Karpas-422 (cell line): Measurements from ENCODE around the gene EYA3. TPM values are rescaled to one million over a fixed set of nuclear protein-coding genes. Genes with fewer than 3 reads are reported as not detected.

ENCODE experiments used
- DNase-seq: peaks from one replicate; pipeline ENCODE4 v3.0.0-alpha.2; 2015
- H2AFZ ChIP-seq: fragments of 200-600 bp; sonication (generic); 2 replicates; pipeline ENCODE4 v1.6.1; 2014; ENCODE audit warnings: antibody characterized with exemption, low read length, mixed read lengths
- H3K27ac ChIP-seq: fragments of 200-600 bp; sonication (generic); 2 replicates; pipeline ENCODE4 v1.5.1; 2014; ENCODE audit warnings: mild to moderate bottlenecking, low read length, moderate library complexity
- H3K27me3 ChIP-seq: fragments of 200-600 bp; sonication (generic); 2 replicates; pipeline ENCODE4 v1.6.1; 2014; ENCODE audit warnings: low read length, mixed read lengths
- H3K36me3 ChIP-seq: fragments of 200-600 bp; sonication (generic); 2 replicates; pipeline ENCODE4 v1.6.1; 2014; ENCODE audit warnings: low read length, mixed read lengths; ENCODE audit not compliant: insufficient read depth
- H3K4me1 ChIP-seq: fragments of 200-600 bp; sonication (generic); 2 replicates; pipeline ENCODE4 v1.6.1; 2014; ENCODE audit warnings: mild to moderate bottlenecking, low read length, mixed read lengths
- H3K4me2 ChIP-seq: fragments of 200-600 bp; sonication (generic); 2 replicates; pipeline ENCODE4 v1.6.1; 2014; ENCODE audit warnings: low read length, low read depth, mild to moderate bottlenecking; ENCODE audit not compliant: poor library complexity, severe bottlenecking
- H3K4me3 ChIP-seq: fragments of 200-600 bp; sonication (generic); 2 replicates; pipeline ENCODE4 v1.5.1; 2014; ENCODE audit warnings: mild to moderate bottlenecking, antibody characterized with exemption, low read length, mixed read lengths
- H3K79me2 ChIP-seq: fragments of 200-600 bp; sonication (generic); 2 replicates; pipeline ENCODE4 v1.6.1; 2014; ENCODE audit warnings: mild to moderate bottlenecking, low read length, mixed read lengths
- H3K9ac ChIP-seq: fragments of 200-600 bp; sonication (generic); 2 replicates; pipeline ENCODE4 v1.6.0; 2014; ENCODE audit warnings: low read length
- H3K9me2 ChIP-seq: fragments of 200-600 bp; sonication (generic), shearing (Covaris generic); replicated peaks from 2 replicates; pipeline ENCODE4 v1.6.0; 2014; ENCODE audit warnings: mild to moderate bottlenecking, low read length, moderate library complexity; ENCODE audit not compliant: insufficient read depth
- H3K9me3 ChIP-seq: fragments of 300-700, 200-600 bp; sonication (generic); 2 replicates; pipeline ENCODE4 v1.6.1; 2014; ENCODE audit warnings: low read length, mixed read lengths
- H4K20me1 ChIP-seq: fragments of 200-600 bp; sonication (generic); 2 replicates; pipeline ENCODE4 v1.6.1; 2014; ENCODE audit warnings: mild to moderate bottlenecking, antibody characterized with exemption, low read length, low read depth; ENCODE audit not compliant: insufficient read depth
- total RNA-seq: library from RNA; depleted of rRNA; stranded (reverse); fragments of >200 nt; shearing (Covaris generic); gene quantifications from 2 replicates; pipeline ENCODE4 v1.2.3, GENCODE V29; 2014; ENCODE audit warnings: low replicate concordance; rRNA removed

EYA3 gene, protein sequence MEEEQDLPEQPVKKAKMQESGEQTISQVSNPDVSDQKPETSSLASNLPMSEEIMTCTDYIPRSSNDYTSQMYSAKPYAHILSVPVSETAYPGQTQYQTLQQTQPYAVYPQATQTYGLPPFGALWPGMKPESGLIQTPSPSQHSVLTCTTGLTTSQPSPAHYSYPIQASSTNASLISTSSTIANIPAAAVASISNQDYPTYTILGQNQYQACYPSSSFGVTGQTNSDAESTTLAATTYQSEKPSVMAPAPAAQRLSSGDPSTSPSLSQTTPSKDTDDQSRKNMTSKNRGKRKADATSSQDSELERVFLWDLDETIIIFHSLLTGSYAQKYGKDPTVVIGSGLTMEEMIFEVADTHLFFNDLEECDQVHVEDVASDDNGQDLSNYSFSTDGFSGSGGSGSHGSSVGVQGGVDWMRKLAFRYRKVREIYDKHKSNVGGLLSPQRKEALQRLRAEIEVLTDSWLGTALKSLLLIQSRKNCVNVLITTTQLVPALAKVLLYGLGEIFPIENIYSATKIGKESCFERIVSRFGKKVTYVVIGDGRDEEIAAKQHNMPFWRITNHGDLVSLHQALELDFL
- 17.0 and 28.3 TPM in 2 replicates for total RNA-seq

- H3K79me2 ChIP-seq = peaks cover 48% of the 10 kb centered on the region
These were observed at the start of gene EYA3 for GRCh38 chr1:28088168-28088961. EYA3 (minus strand) TSS chr1:28088610; CDS start chr1:28058026, 30,584 bp downstream.

GRCh38 chr1:28136922-28137613 lies 48.7 kb upstream of the EYA3 start:
- no peak for DNase-seq
- no peaks in the 10 kb centered on the region; the same call in 1 of the 2 replicates for H3K36me3 ChIP-seq
- H3K9ac ChIP-seq = no peak overlapping the region
- H3K9me3 ChIP-seq = peaks cover 9% of the 10 kb centered on the region; the same call in 1 of the 2 replicates
- peaks cover 74% of the 10 kb centered on the region for H3K4me1 ChIP-seq
- peak overlapping the region; percentile 61; the same call in 1 of the 2 replicates for H2AFZ ChIP-seq
- H3K9me2 ChIP-seq = no peaks in the 10 kb centered on the region
- peak overlapping the region; percentile 45 for H3K27ac ChIP-seq
- H4K20me1 ChIP-seq = no peaks in the 10 kb centered on the region
- no peaks in the 10 kb centered on the region for H3K79me2 ChIP-seq
- no peak overlapping the region for H3K4me3 ChIP-seq
- no peaks in the 10 kb centered on the region for H3K27me3 ChIP-seq
- H3K4me2 ChIP-seq = no peak overlapping the region

More at GRCh38 chr1:28088168-28088961, at the start of gene EYA3:
- Histone ChIP-seq H3K27ac (peak within 1 kb of the TSS; percentile 86), H3K36me3 (no peaks in the 10 kb centered on the region), H3K9me3 (no peaks in the 10 kb centered on the region), H3K4me3 (peak within 1 kb of the TSS; percentile 78), H3K27me3 (no peaks in the 10 kb centered on the region), H3K4me2 (peak within 1 kb of the TSS; percentile 99), H3K9me2 (no peaks in the 10 kb centered on the region), H2AFZ (no peak within 1 kb of the TSS), H3K4me1 (peaks cover 66% of the 10 kb centered on the region), H3K9ac (peak within 1 kb of the TSS; percentile 90), H4K20me1 (peaks cover 6% of the 10 kb centered on the region; the same call in 1 of the 2 replicates)
- peak; percentile 99 for DNase-seq

GRCh38 chr1:28136169-28136921 lies 47.9 kb upstream of the EYA3 start:
- H3K79me2 ChIP-seq = no peaks in the 10 kb centered on the region
- no peaks in the 10 kb centered on the region for H3K27me3 ChIP-seq
- H3K36me3 ChIP-seq = no peaks in the 10 kb centered on the region; the same call in 1 of the 2 replicates
- H4K20me1 ChIP-seq = no peaks in the 10 kb centered on the region
- peaks cover 9% of the 10 kb centered on the region; the same call in 1 of the 2 replicates for H3K9me3 ChIP-seq
- no peak for DNase-seq
- H3K27ac ChIP-seq = peak overlapping the region; percentile 95
- H3K9me2 ChIP-seq = no peaks in the 10 kb centered on the region
- 0 out of 2 replicates have a peak overlapping the region, but pooled peaks have one; percentile 11 for H2AFZ ChIP-seq
- peaks cover 77% of the 10 kb centered on the region for H3K4me1 ChIP-seq
- peak overlapping the region; percentile 35 for H3K4me2 ChIP-seq
- H3K9ac ChIP-seq = no peak overlapping the region
- H3K4me3 ChIP-seq = no peak overlapping the region

DNA sequence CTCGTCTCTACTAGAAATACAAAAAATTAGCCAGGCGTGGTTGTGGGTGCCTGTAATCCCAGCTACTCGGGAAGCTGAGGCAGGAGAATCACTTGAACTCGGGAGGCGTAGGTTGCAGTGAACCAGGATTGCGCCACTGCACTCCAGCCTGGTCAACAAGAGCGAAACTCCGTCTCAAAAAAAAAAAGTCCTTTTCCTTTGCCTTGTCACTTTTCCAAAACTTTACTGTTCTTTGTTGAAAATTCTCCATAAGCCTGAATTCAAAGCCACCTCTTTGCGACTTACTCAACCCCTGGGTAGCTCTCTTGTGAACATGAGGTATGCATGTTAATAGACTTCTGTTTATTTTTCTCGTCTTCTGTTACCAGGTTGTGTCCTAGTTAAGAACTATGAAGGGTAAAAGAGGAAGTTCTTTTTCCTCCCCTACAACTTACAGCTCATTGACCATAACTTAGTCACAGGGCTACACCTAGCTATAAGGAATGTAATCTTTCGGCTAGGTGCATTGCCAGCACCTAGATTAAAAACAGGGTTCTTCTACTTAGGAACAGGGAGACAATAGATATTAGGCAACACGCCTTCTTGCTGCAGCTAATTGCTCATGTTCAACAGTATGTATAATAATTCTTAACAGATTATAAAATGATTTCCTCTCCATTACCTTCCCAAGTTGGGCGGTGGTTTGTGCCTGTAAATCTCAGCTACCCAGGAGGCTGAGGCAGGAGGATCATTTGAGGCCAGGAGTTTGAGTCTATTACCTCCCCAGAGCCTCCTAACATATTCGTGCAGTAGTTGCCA lies 47.2 kb upstream of the EYA3 start:
- Histone ChIP-seq H3K36me3 (no peaks in the 10 kb centered on the region; the same call in 1 of the 2 replicates), H2AFZ (0 out of 2 replicates have a peak overlapping the region, but pooled peaks have one; percentile 4), H3K9me2 (no peaks in the 10 kb centered on the region), H3K4me2 (peak overlapping the region; percentile 35), H3K4me1 (peaks cover 77% of the 10 kb centered on the region), H3K9ac (0 out of 2 replicates have a peak overlapping the region, but pooled peaks have one; percentile 15), H3K79me2 (no peaks in the 10 kb centered on the region), H4K20me1 (no peaks in the 10 kb centered on the region), H3K9me3 (peaks cover 9% of the 10 kb centered on the region; the same call in 1 of the 2 replicates), H3K27me3 (no peaks in the 10 kb centered on the region), H3K27ac (peak overlapping the region; percentile 95), H3K4me3 (peak overlapping the region; percentile 21; the same call in 1 of the 2 replicates)
- DNase-seq = peak; percentile 70

DNA sequence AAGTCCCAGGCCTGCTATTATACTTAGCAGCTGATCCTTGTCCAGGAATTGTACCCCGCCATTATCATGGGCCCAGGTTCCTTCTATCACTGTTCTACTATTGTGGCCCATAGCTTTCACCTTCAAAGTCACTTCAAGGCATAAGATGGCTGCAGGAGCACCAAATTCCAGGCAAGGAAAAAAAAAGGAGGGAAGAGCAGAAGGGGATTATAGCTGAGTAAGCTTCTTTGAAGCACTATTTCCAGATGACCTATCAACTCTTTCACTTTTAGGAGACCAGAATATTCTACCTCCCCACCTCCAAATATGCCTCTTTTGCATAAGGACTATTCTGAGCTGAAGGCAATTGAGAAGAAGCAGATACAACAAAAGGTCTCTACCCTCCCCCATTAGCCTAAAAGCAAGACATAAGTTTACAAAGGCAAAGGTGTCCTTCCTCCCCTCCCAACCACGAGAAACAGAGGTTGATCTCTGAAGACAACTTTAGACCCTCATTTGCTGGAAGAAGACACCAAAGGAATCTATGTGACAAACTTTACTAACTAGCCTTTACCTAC lies 46.3 kb upstream of the EYA3 start:
- Histone ChIP-seq H3K9me3 (peaks cover 9% of the 10 kb centered on the region; the same call in 1 of the 2 replicates), H3K79me2 (no peaks in the 10 kb centered on the region), H3K9me2 (no peaks in the 10 kb centered on the region), H3K4me3 (peak overlapping the region; percentile 21; the same call in 1 of the 2 replicates), H3K36me3 (no peaks in the 10 kb centered on the region; the same call in 1 of the 2 replicates), H3K4me2 (peak overlapping the region; percentile 35), H3K27me3 (no peaks in the 10 kb centered on the region), H3K4me1 (peaks cover 77% of the 10 kb centered on the region), H3K9ac (peak overlapping the region; percentile 6; the same call in 1 of the 2 replicates), H4K20me1 (no peaks in the 10 kb centered on the region), H3K27ac (peak overlapping the region; percentile 95), H2AFZ (peak overlapping the region; percentile 3; the same call in 1 of the 2 replicates)
- DNase-seq = peak; percentile 87

GRCh38 chr1:28132171-28133167 lies 44.1 kb upstream of the EYA3 start:
- peak; percentile 95 for DNase-seq
- H3K4me3 ChIP-seq = peak overlapping the region; percentile 35; the same call in 1 of the 2 replicates
- H3K9me2 ChIP-seq = no peaks in the 10 kb centered on the region
- peak overlapping the region; percentile 72 for H3K4me2 ChIP-seq
- H2AFZ ChIP-seq = peak overlapping the region; percentile 22
- peaks cover 69% of the 10 kb centered on the region for H3K4me1 ChIP-seq
- H3K36me3 ChIP-seq = no peaks in the 10 kb centered on the region; the same call in 1 of the 2 replicates
- peak overlapping the region; percentile 46 for H3K9ac ChIP-seq
- no peaks in the 10 kb centered on the region for H3K79me2 ChIP-seq
- peak overlapping the region; percentile 95 for H3K27ac ChIP-seq
- H3K9me3 ChIP-seq = peaks cover 9% of the 10 kb centered on the region; the same call in 1 of the 2 replicates
- no peaks in the 10 kb centered on the region for H3K27me3 ChIP-seq
- no peaks in the 10 kb centered on the region for H4K20me1 ChIP-seq
